Small intestine (tissue), 7 donors: ENCODE data around the gene BCAS1. TPM values are rescaled to one million over a fixed set of nuclear protein-coding genes. Genes with fewer than 3 reads are reported as not detected.

ENCODE experiments used
- DNase-seq, 2 donors: peaks; one replicate each; pipeline versions ENCODE4 v3.0.0 to v3.0.0-alpha.2; 2013
- FAIRE-seq: peaks from 2 replicates; lab custom pipeline; 2012; peaks lifted over from hg19 to GRCh38; lab: Jason Lieb, UNC
- H3K27ac ChIP-seq, 3 donors: one replicate each; pipeline ENCODE4 v1.5.1; 2013; ENCODE audit warnings: low read length in 2 of 3, mild to moderate bottlenecking in 2 of 3, control low read depth in 1 of 3, inconsistent platforms in 1 of 3, low read depth in 1 of 3, moderate library complexity in 1 of 3
- H3K27me3 ChIP-seq, 3 donors: one replicate each; pipeline ENCODE4 v1.6.1; 2013; ENCODE audit warnings: low read length in 3 of 3, inconsistent platforms in 1 of 3; ENCODE audit not compliant: control insufficient read depth in 3 of 3, insufficient read depth in 3 of 3
- H3K36me3 ChIP-seq, 3 donors: one replicate each; pipeline ENCODE4 v1.6.1; 2013; ENCODE audit warnings: low read length in 3 of 3, inconsistent platforms in 1 of 3, low read depth in 1 of 3, mild to moderate bottlenecking in 1 of 3, moderate library complexity in 1 of 3; ENCODE audit not compliant: control insufficient read depth in 3 of 3, insufficient read depth in 2 of 3
- H3K4me1 ChIP-seq, 3 donors: one replicate each; pipeline ENCODE4 v1.6.1; 2013; ENCODE audit warnings: low read length in 2 of 3, inconsistent platforms in 1 of 3, low read depth in 1 of 3, mild to moderate bottlenecking in 1 of 3, moderate library complexity in 1 of 3; ENCODE audit not compliant: control insufficient read depth in 3 of 3, insufficient read depth in 2 of 3
- H3K4me3 ChIP-seq, 3 donors: one replicate each; pipeline ENCODE4 v1.5.1; 2013; ENCODE audit warnings: low read length in 3 of 3, control low read depth in 1 of 3, inconsistent platforms in 1 of 3, low read depth in 1 of 3, mild to moderate bottlenecking in 1 of 3, moderate library complexity in 1 of 3
- H3K9me3 ChIP-seq, 2 donors: one replicate each; pipeline ENCODE4 v1.6.1; 2013; ENCODE audit warnings: low read depth in 1 of 2, low read length in 1 of 2; ENCODE audit not compliant: control insufficient read depth in 2 of 2, insufficient read depth in 1 of 2
- whole genome bisulfite sequencing, 3 donors: extraction: QIAGEN DNeasy Blood & Tissue Kit; methylation state at CpG; one replicate each; pipeline ENCODE4 v1.1.7; 2013; 5-methylcytosine and 5-hydroxymethylcytosine counted together
- polyA plus RNA-seq, 4 donors: library from polyadenylated mRNA; stranded (reverse) in 3 of 4; unstranded in 1 of 4; fragments of 200-250 nt in 3 of 4; fragments of 120-200 nt in 1 of 4; gene quantifications; one replicate each; pipeline versions ENCODE4 v1.2.1 to v1.2.3, GENCODE V29; 2013
- donor health status: healthy with polysubstance abuse.
- donor health status: control.
- donor health status: control.
- donor health status: Bipolar disorder and iron deficiency.
- donor health status: healthy.

The BCAS1 gene
- polyA plus RNA-seq, 4 donors: 5.3 to 52.9 (median 30.8) TPM

- FAIRE-seq (no peak), DNase-seq (no peak)
- Histone ChIP-seq H3K27me3 (no peaks in the 10 kb centered on the region), H3K4me3 (no peak overlapping the region), H3K27ac (no peak overlapping the region), H3K9me3 (no peaks in the 10 kb centered on the region), H3K4me1 (peaks cover 0 to 17% (median 14%) of the 10 kb centered on the region in 3 donors), H3K36me3 (no peaks in the 10 kb centered on the region)
- WGBS, 3 donors: 92 to 93% (median 92%) methylated on average over 13 of the region's 13 CpGs
Measured at GRCh38 chr20:53905019-53905819, 165.2 kb downstream of the BCAS1 start.

GRCh38 chr20:53904261-53904660, 166.1 kb downstream of the BCAS1 start:
- no peak overlapping the region for H3K4me3 ChIP-seq
- no peak for FAIRE-seq
- H3K27ac ChIP-seq: no peak overlapping the region
- H3K36me3 ChIP-seq: no peaks in the 10 kb centered on the region
- H3K9me3 ChIP-seq: no peaks in the 10 kb centered on the region
- H3K27me3 ChIP-seq: no peaks in the 10 kb centered on the region
- DNase-seq: no peak
- 97 to 100% (median 100%) methylated on average over 3 of the region's 3 CpGs for WGBS, 3 donors
- peaks cover 2 to 23% (median 19%) of the 10 kb centered on the region in 3 donors for H3K4me1 ChIP-seq

- Histone ChIP-seq H3K4me1 (peaks cover 8 to 25% (median 22%) of the 10 kb centered on the region in 3 donors), H3K27me3 (no peaks in the 10 kb centered on the region), H3K9me3 (no peaks in the 10 kb centered on the region), H3K27ac (no peak overlapping the region), H3K4me3 (no peak overlapping the region), H3K36me3 (no peaks in the 10 kb centered on the region)
- no peak for DNase-seq
- 79 to 93% (median 83%) methylated on average over 2 of the region's 2 CpGs for WGBS, 3 donors
- FAIRE-seq: no peak
Measured at GRCh38 chr20:53903652-53903987, 166.8 kb downstream of the BCAS1 start.

GRCh38 chr20:53902968-53903651, 167.3 kb downstream of the BCAS1 start:
- Histone ChIP-seq H3K36me3 (no peaks in the 10 kb centered on the region), H3K4me3 (no peak overlapping the region), H3K4me1 (peaks cover 8 to 26% (median 25%) of the 10 kb centered on the region in 3 donors), H3K27me3 (no peaks in the 10 kb centered on the region), H3K9me3 (no peaks in the 10 kb centered on the region), H3K27ac (no peak overlapping the region)
- DNase-seq: no peak
- no peak for FAIRE-seq
- 94 to 96% (median 96%) methylated on average over 11 of the region's 11 CpGs for WGBS, 3 donors

- Histone ChIP-seq H3K27ac (peak overlapping the region in 2 of 3 donors; percentile 8 to 46), H3K4me1 (peaks cover 8 to 26% (median 25%) of the 10 kb centered on the region in 3 donors), H3K27me3 (no peaks in the 10 kb centered on the region), H3K4me3 (no peak overlapping the region), H3K9me3 (no peaks in the 10 kb centered on the region), H3K36me3 (no peaks in the 10 kb centered on the region)
- DNase-seq: no peak
- WGBS, 3 donors: 37 to 58% (median 54%) methylated on average over 4 of the region's 4 CpGs
- FAIRE-seq: no peak
Measured at GRCh38 chr20:53901497-53902096, 168.8 kb downstream of the BCAS1 start.

GRCh38 chr20:53901064-53901463, 169.3 kb downstream of the BCAS1 start:
- H3K4me3 ChIP-seq: no peak overlapping the region
- no peak for FAIRE-seq
- H3K4me1 ChIP-seq: peaks cover 8 to 26% (median 25%) of the 10 kb centered on the region in 3 donors
- no peaks in the 10 kb centered on the region for H3K9me3 ChIP-seq
- DNase-seq: peak; percentile 87 to 95
- no peaks in the 10 kb centered on the region for H3K36me3 ChIP-seq
- no peaks in the 10 kb centered on the region for H3K27me3 ChIP-seq
- H3K27ac ChIP-seq: peak overlapping the region in 2 of 3 donors; percentile 73 to 83
- WGBS, 3 donors: 10 to 34% (median 25%) methylated on average over 6 of the region's 6 CpGs

GRCh38 chr20:53900380-53900999, 169.9 kb downstream of the BCAS1 start:
- 21 to 37% (median 33%) methylated on average over 4 of the region's 4 CpGs for WGBS, 3 donors
- no peak for FAIRE-seq
- no peak for DNase-seq
- H3K9me3 ChIP-seq: no peaks in the 10 kb centered on the region
- H3K36me3 ChIP-seq: no peaks in the 10 kb centered on the region
- H3K4me3 ChIP-seq: no peak overlapping the region
- no peaks in the 10 kb centered on the region for H3K27me3 ChIP-seq
- peak overlapping the region in 2 of 3 donors; percentile 73 to 83 for H3K27ac ChIP-seq
- peaks cover 8 to 26% (median 25%) of the 10 kb centered on the region in 3 donors for H3K4me1 ChIP-seq
